A673 (cell line): ENCODE measurements around the gene FUZ. TPM values are rescaled to one million over a fixed set of nuclear protein-coding genes. Genes with fewer than 3 reads are reported as not detected.
A peak's percentile ranks its signal among the peaks of the same experiment; 100 is the strongest.

Experiments used
- BruUV-seq: library from RNA; stranded (reverse); fragments of 400-500 nt; replicated peaks from 2 replicates; lab custom pipeline; 2021; lab: Mats Ljungman, UMichigan
- CTCF ChIA-PET: fragments of 300-600 bp; sonication (Branson Sonifier 250); formaldehyde crosslinking; loops from one replicate; lab custom pipeline; 2022; ENCODE audit warnings: antibody characterized with exemption; lab: Charles Lee
- POLR2A ChIA-PET: fragments of 300-600 bp; sonication (Branson Sonifier 250); formaldehyde crosslinking; loops from one replicate; lab custom pipeline; 2022; ENCODE audit warnings: antibody characterized with exemption; ENCODE audit not compliant: low non-redundant PET; lab: Charles Lee
- DNase-seq: peaks from one replicate; pipeline ENCODE4 v3.0.0-alpha.2; 2015; ENCODE audit warnings: low spot score
- H3K27ac ChIP-seq: fragments of 200-600 bp; sonication (generic); 2 replicates; pipeline ENCODE4 v1.5.1; 2016; ENCODE audit warnings: mixed run types, low read depth, mild to moderate bottlenecking, mixed read lengths, antibody characterized with exemption, low read length; ENCODE audit not compliant: poor library complexity, severe bottlenecking
- H3K27me3 ChIP-seq: fragments of 200-600 bp; sonication (generic); replicated peaks from 2 replicates; pipeline ENCODE4 v1.6.1; 2017; ENCODE audit warnings: mixed run types, low read depth, mild to moderate bottlenecking, mixed read lengths, antibody characterized with exemption, low read length; ENCODE audit not compliant: insufficient read depth, poor library complexity
- H3K36me3 ChIP-seq: fragments of 200-600 bp; sonication (generic); 2 replicates; pipeline ENCODE4 v1.6.1; 2016; ENCODE audit warnings: mixed run types, mild to moderate bottlenecking, mixed read lengths, antibody characterized with exemption, low read length; ENCODE audit not compliant: insufficient read depth, poor library complexity, severe bottlenecking
- H3K4me1 ChIP-seq: fragments of 200-600 bp; sonication (generic); 2 replicates; pipeline ENCODE4 v1.6.1; 2017; ENCODE audit warnings: mixed run types, mild to moderate bottlenecking, mixed read lengths, antibody characterized with exemption, low read length; ENCODE audit not compliant: insufficient read depth, poor library complexity, severe bottlenecking
- H3K4me3 ChIP-seq: fragments of 200-600 bp; sonication (generic); 2 replicates; pipeline ENCODE4 v1.5.1; 2016; ENCODE audit warnings: low read depth, mixed run types, mild to moderate bottlenecking, mixed read lengths, low read length; ENCODE audit not compliant: poor library complexity, severe bottlenecking
- H3K9me3 ChIP-seq: fragments of 200-600 bp; sonication (generic); 2 replicates; pipeline ENCODE4 v1.6.1; 2016; ENCODE audit warnings: mixed run types, low read depth, mild to moderate bottlenecking, mixed read lengths, antibody characterized with exemption, low read length; ENCODE audit not compliant: poor library complexity, severe bottlenecking
- EZH2 ChIP-seq: fragments of 200-600 bp; sonication (generic); IDR thresholded peaks from 2 replicates; pipeline ENCODE4 v1.6.1; 2017; ENCODE audit warnings: borderline replicate concordance, low read depth, mild to moderate bottlenecking, mixed read lengths, antibody characterized with exemption, low read length; ENCODE audit not compliant: poor library complexity, severe bottlenecking
- intact Hi-C: fragments of 100-400 bp; cut with micrococcal nuclease; formaldehyde crosslinking; loops from one replicate; pipeline ENCODE4 v1.10.0; 2022; ENCODE audit not compliant: unreplicated experiment
- total RNA-seq: library from RNA; stranded (reverse); gene quantifications from 2 replicates; pipeline ENCODE4 v1.2.3, GENCODE V29; 2021
- TF ChIP-seq, protein P1 (sequence below): fragments of 300-800, 200-600 bp; sonication (generic); conservative IDR thresholded peaks from 2 replicates; pipeline ENCODE4 v1.5.1; 2017; ENCODE audit warnings: low read depth, mild to moderate bottlenecking, antibody characterized with exemption, low read length, moderate library complexity, mixed read lengths

FUZ gene
- total RNA-seq, 1 experiment from 2014 or later, result 53.0 TPM

DNA sequence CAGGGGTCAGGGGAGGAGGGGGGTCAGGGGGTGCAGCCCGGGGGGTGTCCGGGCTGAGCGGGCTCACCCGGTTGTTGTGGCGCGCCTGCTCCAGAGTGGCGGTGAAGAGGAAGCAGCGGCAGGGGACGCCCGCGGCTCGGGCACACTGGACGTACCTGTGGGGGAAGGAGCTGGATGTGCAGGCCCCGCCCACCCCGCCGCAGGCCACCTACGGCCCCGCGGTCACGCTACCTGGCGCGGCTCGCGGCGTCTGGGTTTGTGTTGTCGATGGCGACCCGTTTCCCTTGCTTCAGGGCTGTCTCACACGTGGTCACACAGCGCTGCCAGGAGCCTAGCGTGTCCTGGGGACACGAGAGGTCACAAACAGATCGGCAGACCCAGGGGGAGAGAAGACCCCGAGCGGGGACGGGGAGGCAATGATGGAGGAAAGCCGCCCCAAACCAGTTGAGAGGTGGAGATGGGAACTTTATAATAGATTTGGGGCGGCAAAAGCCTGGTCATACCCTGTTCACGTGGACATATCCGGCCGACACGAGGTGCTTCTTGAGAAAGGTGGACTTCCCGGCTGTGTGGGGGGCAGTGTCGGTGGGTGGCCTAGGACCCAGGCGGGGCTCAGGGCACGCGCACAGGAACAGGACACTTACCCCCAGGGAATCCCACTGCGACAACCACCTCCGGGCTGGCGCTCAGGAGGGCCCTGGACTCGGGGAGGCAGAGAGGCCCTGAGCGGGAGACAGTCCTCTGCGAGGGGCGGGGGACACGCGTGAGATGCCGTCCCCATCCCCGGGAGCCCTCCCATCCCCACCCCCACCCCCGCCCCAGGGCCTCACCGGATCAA is 48.7 kb upstream of the FUZ start:
- no peak for TF ChIP-seq EZH2
- TF ChIP-seq, protein P1, sequence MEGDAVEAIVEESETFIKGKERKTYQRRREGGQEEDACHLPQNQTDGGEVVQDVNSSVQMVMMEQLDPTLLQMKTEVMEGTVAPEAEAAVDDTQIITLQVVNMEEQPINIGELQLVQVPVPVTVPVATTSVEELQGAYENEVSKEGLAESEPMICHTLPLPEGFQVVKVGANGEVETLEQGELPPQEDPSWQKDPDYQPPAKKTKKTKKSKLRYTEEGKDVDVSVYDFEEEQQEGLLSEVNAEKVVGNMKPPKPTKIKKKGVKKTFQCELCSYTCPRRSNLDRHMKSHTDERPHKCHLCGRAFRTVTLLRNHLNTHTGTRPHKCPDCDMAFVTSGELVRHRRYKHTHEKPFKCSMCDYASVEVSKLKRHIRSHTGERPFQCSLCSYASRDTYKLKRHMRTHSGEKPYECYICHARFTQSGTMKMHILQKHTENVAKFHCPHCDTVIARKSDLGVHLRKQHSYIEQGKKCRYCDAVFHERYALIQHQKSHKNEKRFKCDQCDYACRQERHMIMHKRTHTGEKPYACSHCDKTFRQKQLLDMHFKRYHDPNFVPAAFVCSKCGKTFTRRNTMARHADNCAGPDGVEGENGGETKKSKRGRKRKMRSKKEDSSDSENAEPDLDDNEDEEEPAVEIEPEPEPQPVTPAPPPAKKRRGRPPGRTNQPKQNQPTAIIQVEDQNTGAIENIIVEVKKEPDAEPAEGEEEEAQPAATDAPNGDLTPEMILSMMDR, result no peak
- H3K4me3 ChIP-seq, result no peak overlapping the region
- H3K4me1 ChIP-seq, result peaks cover 23% of the 10 kb centered on the region
- H3K9me3 ChIP-seq, result no peaks in the 10 kb centered on the region
- no peak for DNase-seq
- ChIA-PET POLR2A (no interaction called here), CTCF (no interaction called here)
- BruUV-seq, result no TSS peak
- no peak overlapping the region for H3K27ac ChIP-seq
- intact Hi-C loops, result no loop called here
- no peaks in the 10 kb centered on the region for H3K27me3 ChIP-seq
- peaks cover 78% of the 10 kb centered on the region for H3K36me3 ChIP-seq

DNA sequence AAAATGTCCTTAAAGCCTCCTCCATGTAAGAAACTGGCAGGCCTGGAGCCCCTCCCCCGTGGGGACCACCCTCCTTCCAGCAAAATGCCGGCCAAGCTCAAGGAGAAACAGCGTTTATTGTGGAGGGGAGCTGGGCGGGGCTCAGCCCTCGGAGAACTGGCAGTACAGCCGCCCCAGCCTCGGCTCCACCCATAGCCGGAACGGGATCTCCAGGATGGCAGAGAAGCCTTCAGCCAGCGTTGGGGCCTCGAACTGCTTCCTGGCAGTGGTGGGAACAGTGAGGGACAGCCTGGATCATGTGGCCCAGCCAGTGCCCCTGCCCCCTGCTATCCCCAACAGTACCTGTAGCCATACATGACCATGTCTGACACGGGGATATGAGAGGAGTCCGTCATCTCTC is 48.0 kb upstream of the FUZ start:
- ChIA-PET POLR2A (no interaction called here), CTCF (no interaction called here)

DNA sequence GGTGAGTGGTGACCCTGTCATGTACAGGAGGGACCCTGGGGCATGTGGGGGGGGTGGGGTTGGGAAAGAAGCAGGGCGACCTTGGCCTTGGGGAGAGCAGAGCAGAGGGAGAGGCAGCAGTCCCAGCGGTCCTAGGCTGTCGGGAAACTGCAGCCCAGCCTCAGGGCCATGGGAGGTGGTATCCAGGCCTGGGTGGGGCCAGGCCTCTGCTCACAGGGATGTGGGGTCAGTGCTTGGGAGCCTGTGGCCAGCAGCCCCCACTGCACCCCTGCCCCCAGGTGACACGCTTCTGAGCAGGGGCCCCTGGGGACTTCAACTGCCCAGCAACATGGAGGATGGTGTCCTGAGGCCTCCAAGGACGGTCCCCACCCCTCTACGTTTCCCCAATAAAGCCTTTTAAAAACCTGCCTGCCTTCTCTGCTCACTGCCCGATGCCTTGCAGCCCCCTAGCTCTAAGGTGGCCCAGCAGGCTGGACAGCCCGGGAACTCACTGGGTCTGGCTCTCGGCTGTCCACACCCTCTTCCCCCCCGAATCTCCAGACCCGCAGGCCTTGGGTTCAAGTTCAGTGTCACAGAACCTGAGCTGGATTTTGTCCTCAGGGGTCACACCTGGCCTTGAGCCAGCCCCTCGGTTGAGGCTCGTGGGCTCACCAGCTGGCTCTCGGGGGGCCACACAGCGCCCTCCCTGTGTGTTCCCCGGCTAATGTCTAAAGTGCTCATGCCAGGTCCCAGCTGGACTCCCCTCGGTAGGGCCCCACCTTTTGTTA is 47.4 kb upstream of the FUZ start:
- Histone ChIP-seq H3K36me3 (peaks cover 90% of the 10 kb centered on the region), H3K9me3 (no peaks in the 10 kb centered on the region), H3K4me1 (peaks cover 11% of the 10 kb centered on the region), H3K27ac (peak overlapping the region; percentile 37), H3K4me3 (no peak overlapping the region), H3K27me3 (no peaks in the 10 kb centered on the region)
- CTCF ChIA-PET, result no interaction called here
- TF ChIP-seq EZH2, result no peak
- TF ChIP-seq, protein P1, result no peak
- BruUV-seq, result no TSS peak
- POLR2A ChIA-PET, result no interaction called here
- no peak for DNase-seq
- intact Hi-C loops, result no loop called here

More for the DNA sequence above, 48.0 kb upstream of the FUZ start:
- Histone ChIP-seq H3K36me3 (peaks cover 84% of the 10 kb centered on the region), H3K27me3 (no peaks in the 10 kb centered on the region), H3K4me1 (peaks cover 17% of the 10 kb centered on the region), H3K4me3 (no peak overlapping the region), H3K27ac (peak overlapping the region; percentile 37), H3K9me3 (no peaks in the 10 kb centered on the region)
- intact Hi-C loops, result no loop called here
- DNase-seq, result peak; percentile 79
- BruUV-seq, result no TSS peak
- no peak for TF ChIP-seq EZH2
- TF ChIP-seq, protein P1, result no peak
